H9 (cell line): ENCODE data around the gene PRR11. TPM values are rescaled to one million over a fixed set of nuclear protein-coding genes. Genes with fewer than 3 reads are reported as not detected.
"Not testable (repeated sequence)": the region's sequence is repeated elsewhere in the genome, so short reads cannot be mapped to it uniquely, and the experiment has no call there.

Experiments used
- DNase-seq: peaks from one replicate; pipeline ENCODE4 v3.0.0-alpha.2; 2017
- H2AFZ ChIP-seq: one replicate; pipeline ENCODE4 v1.6.1; 2013; ENCODE audit warnings: mild to moderate bottlenecking, low read length, control low read depth, moderate library complexity
- H2AK5ac ChIP-seq: 2 replicates; pipeline ENCODE4 v1.6.1; 2013; ENCODE audit warnings: low read length, control low read depth, mixed read lengths; ENCODE audit not compliant: insufficient read length
- H2BK120ac ChIP-seq: one replicate; pipeline ENCODE4 v1.6.1; 2013; ENCODE audit warnings: low read depth, mild to moderate bottlenecking, low read length, control low read depth, inconsistent platforms; ENCODE audit not compliant: poor library complexity, severe bottlenecking
- H2BK12ac ChIP-seq: 2 replicates; pipeline ENCODE4 v1.6.1; 2013; ENCODE audit warnings: low read length, control low read depth, mixed read lengths, low read depth; ENCODE audit not compliant: insufficient read length
- H2BK15ac ChIP-seq: 2 replicates; pipeline ENCODE4 v1.6.1; 2013; ENCODE audit warnings: low read depth, low read length, control low read depth
- H2BK20ac ChIP-seq: one replicate; pipeline ENCODE4 v1.6.1; 2013; ENCODE audit warnings: low read depth, mild to moderate bottlenecking, low read length, control low read depth, inconsistent platforms; ENCODE audit not compliant: poor library complexity, severe bottlenecking
- H2BK5ac ChIP-seq: 2 replicates; pipeline ENCODE4 v1.6.1; 2013; ENCODE audit warnings: low read length, control low read depth, mixed read lengths; ENCODE audit not compliant: insufficient read length
- H3K14ac ChIP-seq: 2 replicates; pipeline ENCODE4 v1.6.1; 2013; ENCODE audit warnings: low read length, control low read depth; ENCODE audit not compliant: insufficient read depth
- H3K18ac ChIP-seq: 2 replicates; pipeline ENCODE4 v1.6.1; 2013; ENCODE audit warnings: low read depth, mild to moderate bottlenecking, mixed read lengths, low read length, control low read depth; ENCODE audit not compliant: insufficient read length
- H3K23ac ChIP-seq: 2 replicates; pipeline ENCODE4 v1.6.1; 2013; ENCODE audit warnings: low read length, control low read depth, mixed read lengths, low read depth; ENCODE audit not compliant: insufficient read length
- H3K23me2 ChIP-seq: 2 replicates; pipeline ENCODE4 v1.6.1; 2013; ENCODE audit warnings: low read depth, mild to moderate bottlenecking, mixed read lengths, low read length, control low read depth; ENCODE audit not compliant: insufficient read length, poor library complexity, severe bottlenecking
- H3K27ac ChIP-seq: 2 replicates; pipeline ENCODE4 v1.5.1; 2013; ENCODE audit warnings: low read length, control low read depth, mixed read lengths, low read depth; ENCODE audit not compliant: insufficient read length
- H3K27me3 ChIP-seq: 2 replicates; pipeline ENCODE4 v1.6.1; 2013; ENCODE audit warnings: low read length, control low read depth, inconsistent platforms; ENCODE audit not compliant: insufficient read depth
- H3K4ac ChIP-seq: 2 replicates; pipeline ENCODE4 v1.6.1; 2013; ENCODE audit warnings: low read depth, mild to moderate bottlenecking, control low read depth, inconsistent platforms, low read length, moderate library complexity
- H3K4me1 ChIP-seq: 2 replicates; pipeline ENCODE4 v1.6.1; 2013; ENCODE audit warnings: low read length, control low read depth, inconsistent platforms; ENCODE audit not compliant: insufficient read depth
- H3K4me2 ChIP-seq: 2 replicates; pipeline ENCODE4 v1.6.1; 2013; ENCODE audit warnings: low read length, control low read depth, mixed read lengths; ENCODE audit not compliant: insufficient read length, insufficient read depth
- H3K56ac ChIP-seq: 2 replicates; pipeline ENCODE4 v1.6.1; 2013; ENCODE audit warnings: low read depth, mild to moderate bottlenecking, mixed read lengths, low read length, control low read depth; ENCODE audit not compliant: insufficient read length
- H3K79me1 ChIP-seq: 2 replicates; pipeline ENCODE4 v1.6.1; 2013; ENCODE audit warnings: low read depth, mild to moderate bottlenecking, moderate library complexity, low read length, control low read depth, inconsistent platforms; ENCODE audit not compliant: insufficient read depth, poor library complexity, severe bottlenecking
- H3K79me2 ChIP-seq: 2 replicates; pipeline ENCODE4 v1.6.1; 2013; ENCODE audit warnings: low read length, control low read depth, inconsistent platforms; ENCODE audit not compliant: insufficient read depth
- H3K9ac ChIP-seq: 2 replicates; pipeline ENCODE4 v1.6.1; 2013; ENCODE audit warnings: low read length, control low read depth, mixed read lengths; ENCODE audit not compliant: insufficient read length; ENCODE audit errors: extremely low read depth
- H3K9me3 ChIP-seq: one replicate; pipeline ENCODE4 v1.6.1; 2013; ENCODE audit warnings: low read depth, low read length, inconsistent platforms; ENCODE audit not compliant: control insufficient read depth
- H3T11ph ChIP-seq: one replicate; pipeline ENCODE4 v1.6.1; 2013; ENCODE audit warnings: mild to moderate bottlenecking, low read length, control low read depth, inconsistent platforms
- H4K20me1 ChIP-seq: one replicate; pipeline ENCODE4 v1.6.1; 2013; ENCODE audit not compliant: control insufficient read depth, insufficient read length, insufficient read depth
- H4K5ac ChIP-seq: 2 replicates; pipeline ENCODE4 v1.6.1; 2013; ENCODE audit warnings: low read depth, mild to moderate bottlenecking, mixed read lengths, low read length, control low read depth; ENCODE audit not compliant: insufficient read length
- H4K8ac ChIP-seq: replicated peaks from 2 replicates; pipeline ENCODE4 v1.6.1; 2013; ENCODE audit warnings: low read length, control low read depth, mixed read lengths, low read depth; ENCODE audit not compliant: insufficient read length
- H4K91ac ChIP-seq: 2 replicates; pipeline ENCODE4 v1.6.1; 2013; ENCODE audit warnings: low read depth, mild to moderate bottlenecking, moderate library complexity, mixed read lengths, low read length, control low read depth; ENCODE audit not compliant: insufficient read length
- H3K27ac Mint-ChIP-seq, 3 experiments: 2 replicates in 2 of 3; 3 replicates in 1 of 3; pipeline ENCODE4 v1.8.0; 2020 to 2021; ENCODE audit warnings: mixed read lengths in 3 of 3, mild to moderate bottlenecking in 1 of 3, moderate library complexity in 1 of 3
- H3K27me3 Mint-ChIP-seq: 2 replicates; pipeline ENCODE4 v1.8.0; 2021; ENCODE audit warnings: low read depth, mild to moderate bottlenecking, moderate library complexity, mixed read lengths
- H3K36me3 Mint-ChIP-seq, 3 experiments: 2 replicates in 2 of 3; 3 replicates in 1 of 3; pipeline ENCODE4 v1.8.0; 2020 to 2021; ENCODE audit warnings: low read depth in 3 of 3, mixed read lengths in 3 of 3; ENCODE audit not compliant: insufficient read depth in 1 of 3
- H3K4me1 Mint-ChIP-seq, 2 experiments: 2 replicates each; pipeline ENCODE4 v1.8.0; 2020; ENCODE audit warnings: mixed read lengths in 2 of 2
- H3K4me3 Mint-ChIP-seq, 2 experiments: 2 replicates in 1 of 2; 3 replicates in 1 of 2; pipeline ENCODE4 v1.8.0; 2020 to 2021; ENCODE audit warnings: mild to moderate bottlenecking in 2 of 2, mixed read lengths in 2 of 2, moderate library complexity in 1 of 2
- H3K9me3 Mint-ChIP-seq, 2 experiments: 2 replicates in 1 of 2; 3 replicates in 1 of 2; pipeline ENCODE4 v1.8.0; 2020; ENCODE audit warnings: mild to moderate bottlenecking in 2 of 2, mixed read lengths in 2 of 2, moderate library complexity in 1 of 2
- WGBS: extraction: QIAGEN DNeasy Blood & Tissue Kit; methylation state at CpG from one replicate; pipeline ENCODE4 v1.1.7; 2013; ENCODE audit warnings: missing lambda C conversion rate, low lambda C conversion rate, mixed read lengths; ENCODE audit not compliant: insufficient read length; ENCODE audit errors: extremely low coverage; 5-methylcytosine and 5-hydroxymethylcytosine counted together
- total RNA-seq: library from RNA; stranded (reverse); gene quantifications from 2 replicates; pipeline ENCODE4 v1.2.1, GENCODE V29; 2021
- TF ChIP-seq, protein P1 (sequence below): fragments of 200-600 bp; sonication (generic); conservative IDR thresholded peaks from 3 replicates; pipeline ENCODE4 v1.8.0; 2021; ENCODE audit warnings: antibody characterized with exemption, mild to moderate bottlenecking

Gene PRR11
- total RNA-seq, 1 experiment from 2014 or later, result 70.7 TPM

DNA sequence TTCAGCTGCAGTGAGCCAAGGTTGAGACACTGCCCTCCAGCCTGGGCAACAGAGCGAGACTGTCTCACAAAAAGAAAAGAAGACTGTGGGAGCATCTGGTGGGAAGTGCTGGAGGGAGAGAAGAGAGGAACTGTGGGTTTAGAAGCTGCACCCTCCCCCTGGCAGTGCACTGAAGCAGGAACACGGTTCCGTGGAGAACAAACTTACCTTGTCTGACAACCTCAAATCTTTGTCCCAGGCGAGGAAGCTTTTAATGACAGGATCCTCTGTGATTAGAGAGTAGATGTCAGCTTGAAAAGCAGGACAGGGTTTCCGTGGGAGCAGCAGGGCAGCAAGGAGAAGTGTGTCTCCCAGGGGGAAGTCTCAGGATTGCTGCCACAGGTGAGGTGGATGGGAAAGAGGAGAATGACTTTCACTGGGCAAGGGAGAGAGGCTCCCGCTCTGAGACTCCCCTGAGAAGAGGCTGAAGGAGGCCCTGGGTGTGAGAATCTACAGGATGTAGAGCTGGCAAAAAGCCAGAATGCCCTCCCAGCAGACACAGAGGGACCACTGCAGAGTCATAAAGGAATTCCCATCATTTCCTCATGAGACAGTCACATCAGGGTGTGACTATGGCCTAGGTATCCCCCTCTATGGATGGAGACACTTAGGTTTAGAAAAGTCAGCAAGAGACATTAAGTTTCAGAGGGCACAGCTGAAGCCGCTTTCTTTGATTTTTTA, 22.9 kb downstream of the PRR11 start:
- H3K27me3 ChIP-seq, result no peaks in the 10 kb centered on the region
- no peak overlapping the region for H3K9ac ChIP-seq
- no peak overlapping the region for H3K23ac ChIP-seq
- no peak overlapping the region for H4K91ac ChIP-seq
- H3K23me2 ChIP-seq, result no peaks in the 10 kb centered on the region
- no peaks in the 10 kb centered on the region for H4K20me1 ChIP-seq
- no peak overlapping the region for H3K4me2 ChIP-seq
- no peak overlapping the region for H2BK5ac ChIP-seq
- no CpG with 5 or more reads among the region's 7 CpGs for WGBS
- H2AFZ ChIP-seq, result no peak overlapping the region
- H3K18ac ChIP-seq, result no peak overlapping the region
- H2BK12ac ChIP-seq, result no peak overlapping the region
- H2BK120ac ChIP-seq, result no peak overlapping the region
- no peak overlapping the region for H2AK5ac ChIP-seq
- no peak overlapping the region for H4K8ac ChIP-seq
- H3K4me1 Mint-ChIP-seq, result 0 out of 4 replicates have a peak, but pooled peaks cover 0 to 6% of the 10 kb centered on the region in 2 experiments
- H3K4ac ChIP-seq, result no peak overlapping the region
- no peak overlapping the region; a peak in 1 of 5 replicates for H3K4me3 Mint-ChIP-seq
- no peak overlapping the region for H2BK20ac ChIP-seq
- H3K79me1 ChIP-seq, result peaks cover 2% of the 10 kb centered on the region
- H3T11ph ChIP-seq, result no peak overlapping the region
- peaks cover 36 to 67% (median 47%) of the 10 kb centered on the region in 3 experiments for H3K36me3 Mint-ChIP-seq
- no peaks in the 10 kb centered on the region for H3K27me3 Mint-ChIP-seq
- H3K27ac ChIP-seq, result no peak overlapping the region
- H2BK15ac ChIP-seq, result no peak overlapping the region
- no peak overlapping the region for H4K5ac ChIP-seq
- H3K27ac Mint-ChIP-seq, result peak overlapping the region in 2 of 3 experiments; percentile 30 to 45; a peak in 3 of 7 replicates
- H3K56ac ChIP-seq, result no peak overlapping the region
- no peaks in the 10 kb centered on the region; the same call in 1 of the 2 replicates for H3K79me2 ChIP-seq
- H3K4me1 ChIP-seq, result no peaks in the 10 kb centered on the region
- H3K14ac ChIP-seq, result no peak overlapping the region
- no peaks in the 10 kb centered on the region for H3K9me3 ChIP-seq
- H3K9me3 Mint-ChIP-seq, result no peaks in the 10 kb centered on the region
- TF ChIP-seq, protein P1, sequence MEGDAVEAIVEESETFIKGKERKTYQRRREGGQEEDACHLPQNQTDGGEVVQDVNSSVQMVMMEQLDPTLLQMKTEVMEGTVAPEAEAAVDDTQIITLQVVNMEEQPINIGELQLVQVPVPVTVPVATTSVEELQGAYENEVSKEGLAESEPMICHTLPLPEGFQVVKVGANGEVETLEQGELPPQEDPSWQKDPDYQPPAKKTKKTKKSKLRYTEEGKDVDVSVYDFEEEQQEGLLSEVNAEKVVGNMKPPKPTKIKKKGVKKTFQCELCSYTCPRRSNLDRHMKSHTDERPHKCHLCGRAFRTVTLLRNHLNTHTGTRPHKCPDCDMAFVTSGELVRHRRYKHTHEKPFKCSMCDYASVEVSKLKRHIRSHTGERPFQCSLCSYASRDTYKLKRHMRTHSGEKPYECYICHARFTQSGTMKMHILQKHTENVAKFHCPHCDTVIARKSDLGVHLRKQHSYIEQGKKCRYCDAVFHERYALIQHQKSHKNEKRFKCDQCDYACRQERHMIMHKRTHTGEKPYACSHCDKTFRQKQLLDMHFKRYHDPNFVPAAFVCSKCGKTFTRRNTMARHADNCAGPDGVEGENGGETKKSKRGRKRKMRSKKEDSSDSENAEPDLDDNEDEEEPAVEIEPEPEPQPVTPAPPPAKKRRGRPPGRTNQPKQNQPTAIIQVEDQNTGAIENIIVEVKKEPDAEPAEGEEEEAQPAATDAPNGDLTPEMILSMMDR, result no peak
- DNase-seq, result no peak

DNA sequence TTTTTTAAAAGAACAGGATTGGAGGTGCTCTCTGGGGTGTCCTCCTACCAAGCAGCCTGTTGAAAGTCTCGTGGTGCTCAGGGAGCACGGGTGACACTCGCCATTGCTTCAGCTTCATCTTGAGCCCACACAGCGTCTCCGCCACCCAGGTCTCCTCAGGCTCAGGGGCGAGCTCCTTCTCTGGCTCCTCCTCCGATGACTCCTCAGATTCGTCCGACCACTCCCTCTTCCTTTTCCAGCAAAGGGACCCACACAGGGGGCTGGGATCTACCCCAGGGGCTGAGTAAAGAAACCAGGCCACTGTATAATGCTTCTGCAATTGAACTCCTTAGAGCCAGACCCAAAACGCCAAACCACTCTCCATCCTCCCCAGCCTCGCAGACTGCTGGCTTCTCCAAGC, 24.1 kb downstream of the PRR11 start:
- H3K23me2 ChIP-seq, H3K79me2 ChIP-seq, H3K4me3 Mint-ChIP-seq, H4K91ac ChIP-seq, H3K56ac ChIP-seq, H2AFZ ChIP-seq, H3T11ph ChIP-seq, H3K4me1 Mint-ChIP-seq, H3K4me1 ChIP-seq, H3K9me3 Mint-ChIP-seq, H2BK15ac ChIP-seq, H2BK5ac ChIP-seq, H4K20me1 ChIP-seq, H4K5ac ChIP-seq, H3K27me3 ChIP-seq, H2BK20ac ChIP-seq, H3K4ac ChIP-seq, H3K23ac ChIP-seq, H3K18ac ChIP-seq, H3K27me3 Mint-ChIP-seq, H3K14ac ChIP-seq, H3K27ac ChIP-seq, DNase-seq, H2BK12ac ChIP-seq, H3K9me3 ChIP-seq, H2AK5ac ChIP-seq, H4K8ac ChIP-seq, H3K79me1 ChIP-seq, H3K9ac ChIP-seq, H2BK120ac ChIP-seq, H3K4me2 ChIP-seq: not testable (repeated sequence)
- Mint-ChIP-seq H3K27ac (peak overlapping the region; percentile 47 to 89 (median 82)), H3K36me3 (peaks cover 26 to 55% (median 35%) of the 10 kb centered on the region in 3 experiments)
- no CpG with 5 or more reads among the region's 11 CpGs for WGBS
